NCI-H2171 (cell line): Measurements from ENCODE around the gene CERCAM.
"Not testable (repeated sequence)": the region's sequence is repeated elsewhere in the genome, so short reads cannot be mapped to it uniquely, and the experiment has no call there.

Experiments
- DNase-seq: peaks from one replicate; lab custom pipeline; 2025; lab: John Stamatoyannopoulos, UW

The CERCAM gene

GRCh38 chr9:128393145-128393775 lies 27.4 kb upstream of the CERCAM start:
- no peak for DNase-seq

- DNase-seq, result no peak
Observed at GRCh38 chr9:128393970-128394369, 26.7 kb upstream of the CERCAM start.

GRCh38 chr9:128394379-128395168 lies 26.1 kb upstream of the CERCAM start:
- no peak for DNase-seq

GRCh38 chr9:128396970-128397613 lies 23.6 kb upstream of the CERCAM start:
- no peak for DNase-seq

- no peak for DNase-seq
Observed at GRCh38 chr9:128397831-128398230, 22.8 kb upstream of the CERCAM start.

- no peak for DNase-seq
Observed at GRCh38 chr9:128399861-128400260, 20.8 kb upstream of the CERCAM start.

GRCh38 chr9:128404560-128404959 lies 16.1 kb upstream of the CERCAM start:
- no peak for DNase-seq

- DNase-seq, result no peak
Observed at GRCh38 chr9:128405077-128405779, 15.4 kb upstream of the CERCAM start.

- no peak for DNase-seq
Observed at GRCh38 chr9:128405780-128406171, 14.9 kb upstream of the CERCAM start.

GRCh38 chr9:128406848-128407391 lies 13.7 kb upstream of the CERCAM start:
- no peak for DNase-seq

- no peak for DNase-seq
Observed at GRCh38 chr9:128408963-128409431, 11.7 kb upstream of the CERCAM start.

- DNase-seq, result no peak
Observed at GRCh38 chr9:128409450-128409849, 11.2 kb upstream of the CERCAM start.

- no peak for DNase-seq
Observed at GRCh38 chr9:128409978-128410377, 10.7 kb upstream of the CERCAM start.

GRCh38 chr9:128411364-128412119 lies 9.1 kb upstream of the CERCAM start:
- no peak for DNase-seq

GRCh38 chr9:128412120-128412790 lies 8.4 kb upstream of the CERCAM start:
- DNase-seq, result peak; percentile 51

GRCh38 chr9:128413728-128414127 lies 6.9 kb upstream of the CERCAM start:
- not testable (repeated sequence) for DNase-seq

- no peak for DNase-seq
Observed at GRCh38 chr9:128414461-128414860, 6.2 kb upstream of the CERCAM start.

GRCh38 chr9:128415281-128415680 lies 5.4 kb upstream of the CERCAM start:
- no peak for DNase-seq

- DNase-seq, result no peak
Observed at GRCh38 chr9:128416014-128416413, 4.6 kb upstream of the CERCAM start.

- DNase-seq, result no peak
Observed at GRCh38 chr9:128416432-128417019, 4.1 kb upstream of the CERCAM start.
